ENCODE results near the gene GGA1.
A peak's percentile ranks its signal among the peaks of the same experiment; 100 is the strongest.

GGA1 gene

DNA sequence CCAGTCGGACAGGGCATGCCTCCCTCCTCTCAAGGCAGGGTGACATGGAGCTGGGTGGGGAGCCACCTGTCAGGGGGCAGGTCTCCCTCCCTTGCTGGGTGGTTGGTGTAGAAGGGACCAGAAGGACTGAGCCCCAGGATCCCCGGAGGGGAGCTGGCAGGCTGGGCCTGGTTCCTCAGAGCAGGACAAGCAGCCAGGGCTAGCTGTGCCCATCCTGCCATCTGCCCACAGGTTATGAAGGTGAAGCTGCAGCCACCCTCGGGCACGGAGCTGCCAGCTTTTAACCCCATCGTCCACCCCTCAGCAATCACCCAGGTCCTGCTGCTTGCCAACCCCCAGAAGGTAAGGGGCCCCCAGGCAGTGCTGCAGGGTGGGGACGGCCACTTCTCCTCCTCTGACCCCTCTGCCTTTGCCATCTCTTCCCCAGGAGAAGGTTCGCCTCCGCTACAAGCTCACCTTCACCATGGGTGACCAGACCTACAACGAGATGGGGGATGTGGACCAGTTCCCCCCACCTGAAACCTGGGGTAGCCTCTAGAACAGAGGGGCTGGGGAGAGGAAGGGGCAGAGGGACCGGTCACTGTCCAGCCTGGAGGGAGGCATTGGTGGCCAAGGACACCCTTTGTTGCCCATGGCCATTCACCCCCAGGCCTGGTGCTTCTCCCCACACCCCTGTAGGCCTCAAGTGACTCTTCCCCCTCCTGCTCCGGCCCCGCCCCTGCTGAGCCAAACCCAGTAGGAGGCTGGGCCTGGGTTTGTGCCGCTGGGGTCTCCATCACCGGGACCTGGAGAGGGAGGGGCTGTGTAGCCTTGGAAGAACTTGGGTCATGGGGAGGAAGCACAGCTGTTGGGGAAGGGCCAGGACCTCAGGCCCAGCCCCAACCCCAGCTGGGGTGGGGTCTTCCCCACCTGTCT, 23.8 kb downstream of the GGA1 start:
- DNase-seq = no peak

DNA sequence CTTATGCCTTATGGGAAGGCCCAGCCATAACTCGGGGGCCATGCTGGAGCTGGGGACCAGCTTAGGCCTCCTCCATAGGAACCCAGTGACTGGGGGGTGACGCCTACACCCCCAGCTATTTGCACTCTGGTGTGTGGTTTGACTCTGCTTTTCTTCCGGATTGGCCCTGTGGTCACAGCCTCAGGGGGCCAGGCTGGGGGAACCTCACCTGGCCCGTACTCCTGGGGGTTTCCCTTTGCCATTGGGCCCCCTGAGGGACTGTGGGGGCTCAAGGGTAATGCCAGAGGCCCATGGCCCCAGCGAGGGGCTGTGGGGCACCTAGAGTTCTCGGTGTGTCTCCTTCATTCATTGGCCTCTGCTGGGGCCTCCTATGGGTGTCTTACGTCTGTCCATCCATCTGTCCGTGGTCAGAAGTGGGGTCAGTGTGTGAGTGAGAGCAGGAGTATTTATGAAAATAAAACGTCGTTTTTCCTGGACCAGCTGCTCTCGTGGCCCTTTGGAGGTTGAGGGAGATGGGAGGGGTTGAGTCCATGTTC, 24.5 kb downstream of the GGA1 start:
- no peak for DNase-seq

DNA sequence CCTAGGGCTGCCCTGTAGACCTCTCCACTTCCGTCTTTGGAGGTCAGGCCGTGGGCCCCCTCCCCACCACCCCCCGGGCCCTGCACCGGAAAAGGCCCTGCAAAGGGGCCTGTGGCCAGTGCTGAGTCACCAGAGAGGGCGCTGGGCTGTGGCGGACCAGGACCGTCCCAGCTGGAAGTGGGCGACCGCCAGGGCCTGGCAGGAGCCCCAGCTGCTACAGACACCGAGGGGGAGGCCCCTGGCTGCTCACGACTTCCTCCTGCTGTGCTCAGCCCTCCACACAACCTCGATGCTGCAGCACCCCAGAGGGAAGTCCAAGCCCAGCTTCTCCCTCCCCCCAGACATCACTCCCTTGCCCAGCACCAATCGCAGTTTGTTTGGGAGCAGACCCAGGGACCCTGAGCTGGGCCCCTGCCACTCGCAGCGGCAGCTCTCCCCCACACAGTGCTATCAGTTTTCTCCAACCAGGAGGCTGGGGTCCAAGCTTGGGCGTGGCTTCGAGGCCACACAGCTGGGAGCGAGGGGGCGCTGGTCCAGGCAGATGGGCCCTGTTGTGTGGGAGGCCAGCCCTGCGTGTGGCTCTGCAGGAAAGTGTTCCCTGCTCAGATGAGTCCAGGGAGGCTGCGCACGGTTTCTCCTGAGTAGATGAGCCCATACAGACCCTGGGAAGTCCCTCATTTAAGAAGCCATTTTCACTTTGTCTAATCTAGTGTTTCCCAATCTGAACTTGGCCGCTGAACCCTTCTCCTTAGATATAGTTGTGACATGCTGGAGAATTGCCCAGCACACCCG, 25.2 kb downstream of the GGA1 start:
- peak; percentile 94 for DNase-seq

DNA sequence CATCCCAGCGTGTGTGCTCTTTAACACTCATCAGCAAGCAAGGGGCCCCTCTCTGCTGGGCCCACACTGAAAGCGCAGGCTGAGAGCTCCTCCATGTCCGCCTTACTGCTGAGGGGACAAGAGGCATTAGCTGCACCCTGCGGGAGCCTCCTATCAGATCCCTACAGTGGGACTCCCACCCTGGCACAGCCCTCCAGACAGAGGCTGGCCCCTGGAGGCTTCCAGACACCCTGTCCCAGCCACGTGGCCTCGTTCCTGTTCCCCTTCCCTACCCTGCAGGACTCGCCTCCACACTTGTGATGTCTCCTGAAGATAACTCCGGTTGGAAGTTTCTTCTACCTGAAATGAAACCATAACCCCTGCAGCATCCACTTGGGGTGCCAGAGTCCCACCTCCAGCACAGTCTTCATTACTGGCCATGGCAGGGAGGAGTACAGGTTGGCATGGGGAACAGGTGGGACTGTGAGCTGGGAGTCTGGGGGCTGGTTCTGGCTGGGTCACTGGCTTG, 25.8 kb downstream of the GGA1 start:
- no peak for DNase-seq

DNA sequence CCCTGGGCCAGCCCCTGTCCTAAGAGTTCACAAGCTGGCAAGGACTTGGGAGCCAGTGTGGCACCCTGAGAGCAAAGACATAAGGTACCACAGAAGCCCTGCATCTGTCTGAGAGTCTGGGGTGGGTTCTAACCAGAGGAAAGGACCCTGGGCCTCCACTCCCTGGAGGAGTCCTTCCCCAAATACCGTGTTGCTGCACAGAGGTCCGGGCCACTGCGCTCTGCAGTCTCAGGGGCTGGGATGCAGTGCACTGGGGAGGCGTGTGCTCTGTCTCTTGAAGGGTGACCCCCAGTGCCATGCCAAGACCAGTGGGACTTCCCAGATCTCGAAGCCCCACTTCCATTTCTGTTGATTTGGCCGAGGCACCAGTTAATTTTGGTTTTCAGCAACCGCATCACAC, 26.5 kb downstream of the GGA1 start:
- no peak for DNase-seq

DNA sequence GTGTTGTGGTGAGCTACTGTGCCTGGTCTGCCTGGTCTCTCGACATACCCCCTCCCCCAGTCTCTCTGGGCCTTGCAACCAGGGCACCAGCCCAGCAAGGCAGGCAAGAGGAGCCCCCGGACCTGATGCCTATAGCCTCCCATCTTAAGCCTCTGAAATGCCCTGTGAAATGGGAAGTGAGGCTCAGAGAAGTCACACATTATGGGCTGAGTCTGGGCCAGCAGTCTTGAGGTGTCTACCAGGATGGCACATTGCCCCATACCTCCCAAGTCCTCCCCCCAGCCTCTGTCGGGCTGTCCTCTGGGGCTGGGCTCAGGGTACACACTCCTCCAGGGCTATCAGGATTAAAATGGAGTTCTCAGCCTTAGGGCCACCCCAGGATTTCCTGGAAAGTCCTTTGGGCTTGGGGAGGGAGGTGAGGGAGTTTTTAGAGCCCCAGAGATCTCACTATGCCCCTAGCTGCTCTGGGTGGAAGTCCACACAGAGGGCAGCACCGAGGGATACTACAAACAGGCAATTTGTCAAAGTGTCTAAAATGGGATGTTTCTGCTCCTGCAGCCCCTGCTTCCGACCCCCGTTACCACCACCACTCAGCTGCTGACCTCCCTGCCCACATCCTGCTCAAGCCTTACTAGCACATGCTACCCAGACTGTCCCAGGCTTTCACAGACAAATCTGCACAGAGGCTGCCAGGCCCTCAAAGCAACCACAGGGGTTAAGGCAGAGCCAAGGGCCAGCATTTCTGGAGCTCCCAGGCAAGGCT, 27.7 kb downstream of the GGA1 start:
- DNase-seq = no peak

DNA sequence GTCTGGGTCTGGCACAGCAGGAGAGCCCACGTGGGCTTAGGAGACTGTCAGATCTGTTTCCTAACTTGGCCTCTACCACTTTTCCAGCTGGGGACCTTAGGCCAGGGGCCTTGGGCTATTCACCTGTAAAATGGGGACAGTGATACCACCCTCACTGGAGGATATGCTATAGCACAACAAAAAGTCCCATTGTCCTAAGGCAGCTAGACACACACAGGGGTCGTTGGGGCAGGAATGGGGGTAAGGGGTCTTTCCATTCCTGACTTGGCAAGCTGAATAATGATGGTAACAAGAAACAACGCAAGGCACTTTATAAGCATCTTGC, 28.3 kb downstream of the GGA1 start:
- DNase-seq = no peak

DNA sequence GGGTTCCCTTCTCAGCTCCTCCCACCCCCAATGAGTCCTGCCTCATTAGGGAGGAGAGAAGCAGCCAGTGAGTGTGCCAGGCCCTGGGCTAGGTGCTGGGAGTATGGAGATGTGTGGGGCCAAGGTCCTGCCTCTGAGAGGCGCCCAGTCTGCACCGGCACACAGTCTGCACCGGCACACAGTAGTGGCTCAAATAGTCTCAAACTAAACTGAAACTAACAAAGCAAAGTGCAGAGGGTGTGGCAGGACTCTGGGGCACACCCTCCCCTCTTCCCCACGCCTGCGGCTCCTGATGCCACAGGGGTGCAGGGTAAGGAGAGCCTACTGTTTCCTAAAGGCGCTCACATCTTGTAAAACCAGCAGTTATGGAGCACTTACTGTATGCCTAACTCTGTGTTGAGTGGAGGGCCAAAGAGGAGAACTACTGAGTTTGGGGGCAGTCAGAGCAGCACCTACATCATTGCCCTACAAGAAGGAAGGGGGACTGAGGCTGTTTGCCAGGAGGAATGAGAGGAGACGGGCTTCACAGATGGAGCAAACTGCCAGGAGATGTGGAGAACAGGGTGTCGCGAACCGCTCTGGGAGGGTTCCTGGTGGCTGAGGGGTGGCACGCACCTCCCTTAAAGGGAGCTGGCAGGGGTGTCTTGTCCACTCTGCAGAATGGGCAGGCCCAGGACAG, 29.9 kb downstream of the GGA1 start:
- no peak for DNase-seq

DNA sequence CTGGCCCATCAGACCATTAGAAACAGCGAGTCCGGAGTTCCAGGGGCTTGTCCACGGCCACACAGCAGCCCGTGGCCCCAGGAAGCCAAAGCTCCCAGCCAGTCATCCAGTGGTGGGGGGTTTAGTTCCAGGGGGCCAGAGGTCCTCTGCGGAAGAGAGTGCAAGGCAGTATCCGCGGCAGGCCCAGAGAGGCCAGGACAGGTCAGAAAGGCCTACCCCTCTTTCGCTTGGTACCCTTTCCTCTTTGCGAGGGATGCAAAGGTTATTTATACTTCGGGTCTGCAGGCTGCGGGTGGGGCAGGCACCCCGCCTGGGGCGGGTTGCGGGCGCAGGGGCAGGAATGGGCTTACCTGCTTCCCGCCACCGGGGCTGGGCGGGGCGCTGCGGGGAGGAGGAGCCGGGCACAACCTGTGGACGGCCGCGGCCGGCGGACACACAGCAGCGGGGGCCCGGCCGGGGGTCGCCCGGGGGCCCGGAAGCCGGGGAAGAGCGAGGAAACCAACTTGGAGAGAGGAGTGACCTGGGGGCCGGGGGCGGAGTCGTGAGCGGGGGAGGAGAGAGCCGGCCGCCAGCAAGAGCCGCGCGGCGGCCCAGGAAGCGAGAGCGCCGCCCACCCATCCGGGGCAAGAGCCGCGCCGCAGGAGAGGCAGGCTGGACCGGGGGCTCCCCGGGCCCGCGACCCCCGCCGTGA, 30.6 kb downstream of the GGA1 start, which contains the start of gene SH3BP1:
Gene SH3BP1 (plus strand): TSS at position 600 of the 691 bp plus-strand sequence. CDS start 119 bp downstream, outside the sequence.
- peak; percentile 69 for DNase-seq

DNA sequence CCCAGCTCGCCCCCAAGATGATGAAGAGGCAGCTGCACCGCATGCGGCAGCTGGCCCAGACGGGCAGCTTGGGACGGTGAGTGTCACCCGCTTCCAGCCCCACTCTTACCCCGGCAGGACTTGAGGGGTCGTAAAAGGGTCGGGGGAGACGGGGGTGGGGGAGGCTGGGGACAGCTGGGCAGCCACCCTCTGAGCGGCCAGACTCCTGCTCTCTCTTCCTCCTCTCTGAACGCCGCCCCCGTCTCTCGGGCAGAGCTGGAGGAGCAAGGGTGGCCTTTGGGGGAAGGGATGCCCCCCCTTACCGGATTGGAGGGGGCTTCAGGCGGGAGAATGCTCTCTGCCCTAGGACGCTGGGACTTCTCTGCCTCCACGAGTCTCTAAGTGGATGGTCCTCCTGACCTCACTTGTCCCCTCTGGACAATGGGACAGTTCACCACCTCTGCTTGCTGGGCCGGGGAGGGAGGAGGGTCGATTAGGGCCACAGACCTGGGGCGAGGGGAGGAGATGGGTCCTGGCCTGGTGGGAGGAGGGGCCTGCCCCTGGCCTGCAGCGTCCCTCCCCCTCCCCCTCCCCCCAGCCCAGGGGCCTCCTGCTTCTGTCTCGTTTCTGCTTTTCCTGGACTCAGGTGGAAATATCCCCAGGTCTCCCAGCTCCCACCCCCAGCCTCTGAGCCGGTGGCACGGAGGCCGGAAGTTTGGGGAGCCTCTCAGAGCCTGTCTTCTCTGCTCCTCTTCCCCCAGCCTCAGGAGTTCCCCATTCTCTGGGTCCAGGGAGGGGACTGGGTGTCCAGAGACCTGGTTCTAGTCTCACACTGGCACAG, 31.3 kb downstream of the GGA1 start:
- no peak for DNase-seq

DNA sequence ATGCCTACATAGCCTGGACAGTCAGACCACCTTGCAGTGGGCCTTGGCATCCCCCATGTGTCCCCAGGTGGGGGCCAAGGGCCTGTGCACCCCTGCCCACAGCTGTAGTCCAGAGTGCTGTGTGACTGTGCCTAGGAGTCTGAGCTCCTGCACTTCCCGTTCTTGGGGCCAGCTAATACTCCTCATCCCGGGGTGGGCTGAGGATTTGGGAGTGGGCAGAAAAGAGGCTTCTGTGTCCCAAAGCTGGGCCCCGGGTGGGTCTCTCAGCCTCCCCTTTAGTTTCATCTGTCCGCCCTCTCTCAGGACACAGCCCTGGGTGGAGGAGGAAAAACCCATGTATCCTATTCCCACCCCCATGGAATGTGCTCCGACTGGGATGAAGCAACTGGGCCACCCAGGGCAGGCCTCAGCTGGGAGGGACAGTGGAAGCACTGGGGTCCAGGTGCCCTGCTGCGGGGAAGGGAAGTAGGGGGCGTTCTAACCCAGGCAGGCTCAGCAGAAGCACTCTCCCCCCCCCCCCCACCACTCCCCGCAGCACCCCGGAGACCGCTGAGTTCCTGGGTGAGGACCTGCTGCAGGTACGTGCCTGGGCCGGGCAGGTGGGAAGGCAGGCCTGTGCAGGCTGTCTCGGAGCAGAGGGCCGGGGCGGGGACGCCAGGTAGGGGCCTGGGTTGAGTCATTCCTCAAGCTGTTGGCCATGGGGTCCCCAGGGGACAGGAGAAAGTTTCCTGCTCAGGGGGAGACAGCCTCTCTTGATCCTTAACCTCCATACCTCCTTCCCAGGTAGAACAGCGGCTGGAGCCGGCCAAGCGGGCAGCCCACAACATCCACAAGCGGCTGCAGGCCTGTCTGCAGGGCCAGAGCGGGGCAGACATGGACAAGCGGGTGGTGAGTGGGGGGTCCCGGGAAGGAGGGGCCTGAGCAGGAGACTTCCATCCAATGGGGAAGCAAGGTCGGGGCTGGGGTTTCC, 32.2 kb downstream of the GGA1 start:
- no peak for DNase-seq

DNA sequence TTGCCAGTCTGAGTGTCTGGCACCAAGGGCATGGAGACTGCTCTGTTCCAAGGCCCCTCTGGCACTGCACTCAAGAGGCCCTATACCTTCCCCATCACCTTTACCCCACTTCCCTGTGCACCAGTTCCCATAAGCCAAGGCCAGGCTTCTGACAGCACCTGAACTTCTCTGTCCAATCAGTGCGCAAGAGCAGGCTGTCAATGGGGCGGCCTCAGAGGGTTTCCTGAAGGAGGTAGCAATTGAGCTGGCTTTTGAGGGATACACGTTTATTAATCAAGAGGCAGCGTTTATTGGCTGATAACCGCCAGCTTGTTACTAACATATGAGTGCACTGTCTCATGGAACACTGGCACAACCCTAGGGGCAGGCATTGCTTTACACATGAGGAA, 32.9 kb downstream of the GGA1 start:
- no peak for DNase-seq

DNA sequence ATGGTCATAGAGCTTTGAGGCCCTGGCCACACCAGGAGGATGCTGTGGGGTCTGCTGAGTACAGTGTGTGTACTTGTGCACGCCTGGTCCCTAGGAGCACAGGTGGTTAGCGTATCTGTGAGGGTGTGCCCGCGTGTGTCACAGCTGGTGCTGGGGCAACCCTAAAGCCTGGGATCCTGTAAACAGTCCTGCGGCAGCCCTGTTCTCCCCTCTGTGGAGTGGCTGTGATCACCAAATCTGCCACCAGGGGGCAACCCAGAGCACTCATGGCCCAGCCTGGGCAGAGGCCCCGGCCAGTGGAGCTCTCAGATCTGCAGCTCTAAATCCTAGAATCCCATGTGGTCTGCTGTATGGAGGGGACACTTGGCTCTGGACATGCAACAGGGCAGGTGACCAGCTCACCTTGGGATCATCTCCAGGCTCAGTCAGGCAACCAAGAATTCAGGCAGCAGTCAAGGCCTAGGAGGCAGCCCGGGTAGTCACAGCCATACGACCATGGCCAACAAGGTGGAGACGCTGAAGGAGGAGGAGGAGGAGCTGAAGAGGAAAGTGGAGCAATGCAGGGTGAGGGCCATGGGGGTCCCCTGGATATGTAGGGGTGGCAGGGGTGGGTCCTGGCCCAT, 34.7 kb downstream of the GGA1 start:
- peak; percentile 91 for DNase-seq

DNA sequence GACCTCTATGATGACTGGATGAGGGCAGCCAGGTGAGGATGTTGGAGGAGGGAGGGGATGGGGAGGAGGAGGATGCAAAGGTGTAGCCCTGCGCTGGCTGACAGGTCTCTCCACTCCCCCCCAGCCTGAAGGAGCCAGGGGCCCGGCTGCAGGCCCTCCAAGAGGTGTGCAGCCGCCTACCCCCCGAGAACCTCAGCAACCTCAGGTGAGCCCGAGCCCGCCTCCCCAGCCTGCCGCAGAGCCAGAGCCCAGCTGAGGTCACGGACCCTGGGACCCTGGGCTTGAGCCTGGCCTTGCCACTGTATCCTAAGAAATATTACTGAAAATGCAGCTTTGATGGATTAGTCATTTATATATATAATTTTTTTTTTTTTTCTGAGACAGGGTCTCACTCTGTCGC, 38.7 kb downstream of the GGA1 start:
- no peak for DNase-seq

DNA sequence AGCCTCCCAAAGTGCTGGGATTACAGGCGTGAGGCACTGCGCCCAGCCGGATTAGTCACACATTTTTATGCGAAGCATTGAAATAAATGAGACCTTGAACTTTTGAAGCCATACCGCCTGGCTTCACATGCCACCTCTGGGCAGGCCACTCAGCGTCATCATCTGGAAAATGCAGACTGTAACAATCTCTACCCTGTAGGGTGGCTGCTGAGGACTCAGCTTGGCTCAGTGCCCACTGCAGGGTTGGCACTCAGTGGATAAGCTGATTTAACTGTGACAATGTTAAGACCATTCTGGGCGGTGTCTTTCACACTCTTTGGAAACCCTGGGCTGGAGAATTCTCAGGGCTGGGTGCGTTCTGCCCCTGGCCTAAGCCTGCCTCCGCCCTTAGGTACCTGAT, 39.3 kb downstream of the GGA1 start:
- DNase-seq = no peak

DNA sequence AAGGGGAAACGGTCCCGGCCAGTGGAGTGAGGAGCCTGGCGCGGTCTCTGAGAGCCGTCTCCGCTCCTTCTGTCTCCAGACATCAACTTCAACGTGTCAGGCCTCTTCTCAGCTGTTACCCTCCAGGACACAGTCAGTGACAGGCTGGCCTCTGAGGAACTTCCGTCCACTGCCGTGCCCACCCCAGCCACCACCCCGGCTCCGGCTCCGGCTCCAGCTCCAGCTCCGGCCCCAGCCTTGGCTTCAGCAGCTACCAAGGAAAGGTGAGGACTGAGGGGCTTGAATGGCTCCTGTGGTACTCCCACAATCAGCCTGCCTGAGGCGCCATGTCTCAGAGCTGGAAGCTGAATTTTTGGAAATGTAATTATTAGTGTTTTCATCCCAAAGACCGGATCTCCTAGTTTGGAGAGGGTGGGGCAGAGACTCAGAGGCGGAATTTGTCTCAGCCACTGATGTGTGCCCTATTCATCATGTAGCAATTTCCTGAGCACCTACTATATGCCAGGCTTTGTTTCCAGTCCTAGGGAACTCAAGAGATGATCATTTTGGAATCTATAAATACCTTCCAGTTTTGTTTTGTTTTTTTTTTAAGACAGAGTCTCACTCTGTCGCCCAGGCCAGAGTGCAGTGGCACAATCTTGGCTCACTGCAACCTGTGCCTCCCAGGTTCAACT, 42.0 kb downstream of the GGA1 start:
- no peak for DNase-seq

DNA sequence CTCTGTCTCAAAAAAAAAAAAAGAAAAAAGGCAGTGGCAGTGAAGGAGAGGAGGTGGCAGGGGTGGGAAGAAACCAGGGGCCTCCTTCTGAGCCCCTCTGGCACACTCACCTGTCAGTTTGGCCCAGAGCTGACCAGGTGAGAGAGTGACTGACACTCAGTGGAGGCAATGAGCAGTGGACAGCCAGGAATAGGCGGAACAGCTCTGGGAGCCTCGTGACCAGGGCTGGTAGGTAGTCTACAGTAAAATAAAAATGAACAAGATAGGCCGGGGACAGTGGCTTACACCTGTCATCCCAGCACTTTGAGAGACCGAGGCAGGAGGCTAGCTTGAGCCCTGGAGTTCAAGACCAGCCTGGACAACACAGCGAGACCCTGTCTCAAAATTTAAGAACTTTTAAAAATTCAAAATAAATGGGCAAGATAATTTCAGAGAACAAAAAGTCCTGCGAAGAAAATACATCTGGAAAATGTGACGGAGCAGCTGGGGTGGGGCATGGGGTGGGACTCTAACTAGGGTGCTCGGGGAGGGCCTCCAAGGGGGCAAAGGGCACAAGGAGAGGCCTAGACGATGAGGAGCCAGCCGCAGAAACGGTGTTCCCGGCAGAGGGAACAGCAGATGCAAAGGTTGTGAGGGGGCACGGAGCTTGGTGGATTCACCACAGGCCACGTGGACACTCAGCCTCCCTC, 46.1 kb downstream of the GGA1 start:
- no peak for DNase-seq

DNA sequence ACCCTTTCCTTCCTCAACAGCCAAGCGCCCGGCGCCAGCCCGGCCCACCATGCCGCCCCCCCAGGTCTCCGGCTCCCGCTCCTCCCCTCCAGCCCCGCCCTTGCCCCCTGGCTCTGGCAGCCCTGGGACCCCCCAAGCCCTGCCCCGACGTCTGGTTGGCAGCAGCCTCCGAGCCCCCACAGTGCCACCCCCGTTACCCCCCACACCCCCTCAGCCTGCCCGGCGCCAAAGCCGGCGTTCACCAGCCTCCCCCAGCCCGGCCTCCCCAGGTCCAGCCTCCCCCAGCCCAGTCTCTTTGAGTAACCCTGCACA, 46.6 kb downstream of the GGA1 start:
- no peak for DNase-seq

Measured in right forelimb (tissue), 1 donor.